Stomach (tissue), 4 donors: Measurements from ENCODE around the gene MAD2L1BP.

ENCODE experiments used
- EP300 ChIP-seq: sonication (generic); formaldehyde crosslinking; IDR thresholded peaks from one replicate; pipeline ENCODE4 v1.6.1; 2017; ENCODE audit warnings: antibody characterized with exemption
- POLR2AphosphoS5 ChIP-seq, 3 donors: sonication (generic); formaldehyde crosslinking; IDR thresholded peaks; one replicate each; pipeline ENCODE4 v1.6.1; 2016; ENCODE audit warnings: antibody characterized with exemption in 3 of 3
- TF ChIP-seq, protein P1 (sequence below), 7 experiments: fragments of 450-650 bp in 4 of 7; fragments of 200-600 bp in 3 of 7; sonication (generic) in 3 of 7; IDR thresholded peaks; one replicate each; pipeline ENCODE4 v1.5.1; 2016 to 2019; ENCODE audit warnings: antibody characterized with exemption in 7 of 7, control low read depth in 2 of 7, mild to moderate bottlenecking in 1 of 7

DNA sequence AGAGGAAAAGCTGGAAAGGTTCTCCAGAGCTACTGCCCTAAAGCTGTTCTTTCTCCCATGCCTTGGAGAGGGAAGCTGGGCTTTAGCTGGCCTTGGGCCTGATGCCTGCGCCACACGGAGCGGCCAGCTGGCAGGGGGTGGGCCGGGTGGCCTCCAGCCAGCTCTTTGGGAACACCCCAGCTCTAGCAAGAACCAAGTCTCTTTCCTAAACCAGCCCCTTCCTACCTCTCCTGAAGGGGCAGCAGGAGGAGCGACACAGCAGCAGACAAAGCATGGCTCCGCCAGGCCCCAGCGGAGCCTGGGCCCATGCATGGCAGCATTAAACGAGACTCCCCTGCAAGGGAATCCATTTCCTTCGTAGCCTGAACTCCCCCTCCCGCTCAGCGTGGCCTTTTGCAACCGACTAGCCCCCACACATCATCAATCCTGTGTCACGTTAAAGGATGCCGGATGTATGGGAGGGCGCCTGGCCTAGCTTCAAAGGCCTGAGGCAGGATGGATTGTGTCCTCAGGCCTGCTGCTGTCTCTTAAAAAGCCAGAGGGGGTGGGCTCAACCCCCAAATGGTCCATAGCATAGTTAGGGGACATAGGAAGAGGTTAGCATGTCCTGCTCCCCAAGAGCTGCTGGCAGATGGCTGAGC lies 37.9 kb downstream of the MAD2L1BP start:
- TF ChIP-seq, protein P1, sequence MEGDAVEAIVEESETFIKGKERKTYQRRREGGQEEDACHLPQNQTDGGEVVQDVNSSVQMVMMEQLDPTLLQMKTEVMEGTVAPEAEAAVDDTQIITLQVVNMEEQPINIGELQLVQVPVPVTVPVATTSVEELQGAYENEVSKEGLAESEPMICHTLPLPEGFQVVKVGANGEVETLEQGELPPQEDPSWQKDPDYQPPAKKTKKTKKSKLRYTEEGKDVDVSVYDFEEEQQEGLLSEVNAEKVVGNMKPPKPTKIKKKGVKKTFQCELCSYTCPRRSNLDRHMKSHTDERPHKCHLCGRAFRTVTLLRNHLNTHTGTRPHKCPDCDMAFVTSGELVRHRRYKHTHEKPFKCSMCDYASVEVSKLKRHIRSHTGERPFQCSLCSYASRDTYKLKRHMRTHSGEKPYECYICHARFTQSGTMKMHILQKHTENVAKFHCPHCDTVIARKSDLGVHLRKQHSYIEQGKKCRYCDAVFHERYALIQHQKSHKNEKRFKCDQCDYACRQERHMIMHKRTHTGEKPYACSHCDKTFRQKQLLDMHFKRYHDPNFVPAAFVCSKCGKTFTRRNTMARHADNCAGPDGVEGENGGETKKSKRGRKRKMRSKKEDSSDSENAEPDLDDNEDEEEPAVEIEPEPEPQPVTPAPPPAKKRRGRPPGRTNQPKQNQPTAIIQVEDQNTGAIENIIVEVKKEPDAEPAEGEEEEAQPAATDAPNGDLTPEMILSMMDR (IDR thresholded peaks at IDR 0.05), result no peak
- no peak for TF ChIP-seq EP300
- no peak for TF ChIP-seq POLR2AphosphoS5 (IDR thresholded peaks at IDR 0.05)
